Retinal pigment epithelial cell (primary cell): ENCODE measurements around the gene ANGPTL1.

Source experiments
- DNase-seq: peaks from one replicate; pipeline ENCODE4 v3.0.0-alpha.2; 2010; ENCODE audit warnings: low read depth
- H3K4me3 ChIP-seq: 2 replicates; pipeline ENCODE4 v1.5.1; 2011; ENCODE audit warnings: mild to moderate bottlenecking, low read length, control low read depth, moderate library complexity
- TF ChIP-seq, protein P1 (sequence below): conservative IDR thresholded peaks from 2 replicates; pipeline ENCODE4 v1.5.1; 2011; ENCODE audit warnings: low read depth, low read length, control low read depth, inconsistent platforms

Gene ANGPTL1

GRCh38 chr1:178870944-178871343 lies at the start of gene ANGPTL1:
ANGPTL1 (minus strand) TSS chr1:178871077; CDS start chr1:178865776, 5,301 bp downstream.
- TF ChIP-seq, protein P1, sequence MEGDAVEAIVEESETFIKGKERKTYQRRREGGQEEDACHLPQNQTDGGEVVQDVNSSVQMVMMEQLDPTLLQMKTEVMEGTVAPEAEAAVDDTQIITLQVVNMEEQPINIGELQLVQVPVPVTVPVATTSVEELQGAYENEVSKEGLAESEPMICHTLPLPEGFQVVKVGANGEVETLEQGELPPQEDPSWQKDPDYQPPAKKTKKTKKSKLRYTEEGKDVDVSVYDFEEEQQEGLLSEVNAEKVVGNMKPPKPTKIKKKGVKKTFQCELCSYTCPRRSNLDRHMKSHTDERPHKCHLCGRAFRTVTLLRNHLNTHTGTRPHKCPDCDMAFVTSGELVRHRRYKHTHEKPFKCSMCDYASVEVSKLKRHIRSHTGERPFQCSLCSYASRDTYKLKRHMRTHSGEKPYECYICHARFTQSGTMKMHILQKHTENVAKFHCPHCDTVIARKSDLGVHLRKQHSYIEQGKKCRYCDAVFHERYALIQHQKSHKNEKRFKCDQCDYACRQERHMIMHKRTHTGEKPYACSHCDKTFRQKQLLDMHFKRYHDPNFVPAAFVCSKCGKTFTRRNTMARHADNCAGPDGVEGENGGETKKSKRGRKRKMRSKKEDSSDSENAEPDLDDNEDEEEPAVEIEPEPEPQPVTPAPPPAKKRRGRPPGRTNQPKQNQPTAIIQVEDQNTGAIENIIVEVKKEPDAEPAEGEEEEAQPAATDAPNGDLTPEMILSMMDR, result no peak
- no peak for DNase-seq
- no peak within 1 kb of the TSS for H3K4me3 ChIP-seq

- DNase-seq, result no peak
- TF ChIP-seq, protein P1, result no peak
- H3K4me3 ChIP-seq, result no peak overlapping the region
Observed at GRCh38 chr1:178919581-178919980, 48.7 kb upstream of the ANGPTL1 start.

DNA sequence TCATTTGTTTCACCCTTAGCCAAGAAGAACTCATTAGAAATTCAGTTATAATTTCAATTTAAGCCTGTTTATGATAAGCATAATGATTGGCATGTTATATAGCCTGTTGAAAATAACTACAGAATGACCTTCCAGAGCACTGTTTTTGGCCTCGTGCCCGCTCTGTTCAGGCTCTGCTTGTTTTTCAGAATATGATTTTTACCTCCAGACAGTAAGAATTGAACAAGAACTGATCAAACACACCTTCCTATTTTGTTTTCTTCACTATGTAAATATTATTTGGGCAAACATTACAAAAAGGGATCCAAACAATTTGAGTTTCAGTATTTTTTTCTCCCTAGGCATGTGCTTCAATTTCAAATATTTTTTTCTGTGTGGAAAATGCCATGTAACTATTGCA lies 48.1 kb upstream of the ANGPTL1 start:
- no peak for DNase-seq
- no peak overlapping the region for H3K4me3 ChIP-seq
- TF ChIP-seq, protein P1, result no peak

- DNase-seq, result no peak
- no peak overlapping the region for H3K4me3 ChIP-seq
- TF ChIP-seq, protein P1, result no peak
Observed at GRCh38 chr1:178918308-178918707, 47.4 kb upstream of the ANGPTL1 start.

DNA sequence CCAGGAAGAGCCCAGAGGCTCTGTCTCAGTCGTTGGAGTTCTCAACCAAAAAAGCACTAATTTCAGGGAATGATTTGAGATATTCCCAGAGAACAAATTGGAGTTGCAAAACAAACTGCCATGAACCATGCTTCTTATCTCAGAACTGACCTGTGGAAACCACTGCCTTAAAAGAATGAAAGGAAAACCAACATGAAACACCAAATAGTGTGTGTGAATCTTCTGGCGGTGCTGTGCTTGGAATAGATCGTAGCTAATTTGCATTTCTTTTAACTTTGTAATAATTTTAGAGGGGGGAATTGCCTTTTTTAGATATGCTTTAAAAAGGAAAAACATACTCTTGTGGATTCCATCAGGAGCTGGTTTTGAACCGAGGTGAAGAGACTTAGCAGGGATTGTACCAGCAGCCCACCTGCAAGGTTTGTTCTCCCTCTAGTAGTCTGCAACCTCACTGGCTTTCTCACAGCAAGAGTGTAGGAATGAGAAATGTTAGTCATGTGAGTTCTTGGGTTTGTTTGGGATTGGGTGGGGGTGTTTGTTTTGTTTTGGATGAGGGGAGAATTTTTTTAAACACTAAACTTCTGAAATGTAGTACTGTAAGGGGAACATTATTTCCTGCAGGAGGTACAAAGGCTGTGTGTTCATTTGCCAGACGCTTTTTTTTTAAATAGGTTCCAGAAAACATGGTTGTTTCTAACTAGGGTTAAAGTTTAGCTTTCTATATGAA lies 45.7 kb upstream of the ANGPTL1 start:
- DNase-seq, result no peak
- TF ChIP-seq, protein P1, result no peak
- H3K4me3 ChIP-seq, result no peak overlapping the region

- peak; percentile 2 for DNase-seq
- TF ChIP-seq, protein P1, result no peak
- H3K4me3 ChIP-seq, result no peak overlapping the region
Observed at GRCh38 chr1:178912597-178912996, 41.7 kb upstream of the ANGPTL1 start.

DNA sequence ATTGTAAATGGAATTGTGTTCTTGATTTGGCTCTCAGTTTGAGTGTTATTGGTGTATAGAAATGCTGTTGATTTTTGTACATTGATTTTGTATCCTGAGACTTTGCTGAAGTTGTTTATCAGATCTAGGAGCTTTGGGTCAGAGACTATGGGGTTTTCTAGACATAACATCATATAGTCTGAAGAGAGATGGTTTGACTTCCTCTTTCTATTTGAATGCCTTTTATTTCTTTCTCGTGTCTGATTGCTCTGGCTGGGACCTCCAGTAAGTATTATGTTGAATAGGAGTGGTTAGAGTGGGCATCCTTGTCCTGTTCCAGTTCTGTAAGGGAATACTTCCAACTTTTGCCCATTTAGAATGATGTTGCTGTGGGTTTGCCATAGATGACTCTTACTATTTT lies 39.1 kb upstream of the ANGPTL1 start:
- TF ChIP-seq, protein P1, result no peak
- H3K4me3 ChIP-seq, result no peak overlapping the region
- no peak for DNase-seq
